A549 (cell line): ENCODE measurements around the gene SEC24A. TPM values are rescaled to one million over a fixed set of nuclear protein-coding genes. Genes with fewer than 3 reads are reported as not detected.
A peak's percentile ranks its signal among the peaks of the same experiment; 100 is the strongest.

Experiments
- ATAC-seq, 2 experiments: fragments of 200-7000 bp in 1 of 2; fragments of >200 bp in 1 of 2; cut with Nextera tagmentation in 1 of 2; cut with Tn5 transposase in 1 of 2; 3 replicates each; pipeline versions ENCODE4 v1.8.0 to v1.9.1; 2018 to 2020; ENCODE audit warnings: mild to moderate bottlenecking in 1 of 2, moderate library complexity in 1 of 2
- CTCF ChIA-PET: fragments of 300-600 bp; sonication (Branson Sonifier 250); formaldehyde crosslinking; extraction: SDS; loops from one replicate; lab custom pipeline; 2021; ENCODE audit warnings: antibody characterized with exemption, inconsistent platforms; lab: Yijun Ruan, JAX
- POLR2A ChIA-PET: fragments of 350-600 bp; formaldehyde crosslinking; extraction: SDS; loops from one replicate; lab custom pipeline; 2021; ENCODE audit warnings: antibody characterized with exemption, inconsistent platforms; lab: Yijun Ruan, JAX
- DNase-seq, 2 experiments: peaks; one replicate each; pipeline versions ENCODE4 v3.0.0 to v3.0.0-alpha.2; 2011 to 2016; ENCODE audit warnings: low read depth in 1 of 2, low spot score in 1 of 2
- FAIRE-seq: peaks from 2 replicates; lab custom pipeline; 2011; peaks lifted over from hg19 to GRCh38; lab: Jason Lieb, UNC
- H3K27ac ChIP-seq, 2 experiments: fragments of >200 bp; sonication (Bioruptor Twin); formaldehyde crosslinking; 3 replicates each; pipeline ENCODE4 v1.5.1; 2016 to 2017
- H3K4me1 ChIP-seq: fragments of >200 bp; sonication (Bioruptor Twin); formaldehyde crosslinking; 3 replicates; pipeline ENCODE4 v1.6.1; 2016
- H3K4me2 ChIP-seq: fragments of >200 bp; sonication (Bioruptor Twin); formaldehyde crosslinking; 3 replicates; pipeline ENCODE4 v1.6.1; 2016
- H3K4me3 ChIP-seq: fragments of >200 bp; sonication (Bioruptor Twin); formaldehyde crosslinking; 3 replicates; pipeline ENCODE4 v1.5.1; 2016
- H3K9me3 ChIP-seq: fragments of >200 bp; sonication (Bioruptor Twin); formaldehyde crosslinking; 3 replicates; pipeline ENCODE4 v1.6.1; 2016
- ATOH8 ChIP-seq: fragments of 250-450 bp; sonication (Bioruptor Pico); IDR thresholded peaks from 2 replicates; pipeline ENCODE4 v1.5.0; 2020; ENCODE audit warnings: low read depth, mild to moderate bottlenecking, moderate library complexity
- CBX2 ChIP-seq: fragments of 200-600 bp; sonication (generic); IDR thresholded peaks from 2 replicates; pipeline ENCODE4 v1.6.1; 2016; ENCODE audit warnings: low read depth, mild to moderate bottlenecking, borderline replicate concordance
- CEBPB ChIP-seq, 2 experiments: fragments of >200 bp in 1 of 2; sonication (Bioruptor Twin) in 1 of 2; formaldehyde crosslinking in 1 of 2; IDR thresholded peaks; 2 replicates each; pipeline ENCODE4 v1.6.1; 2012 to 2016
- EHF ChIP-seq: fragments of 250-450 bp; sonication (Bioruptor Pico); IDR thresholded peaks from 2 replicates; pipeline ENCODE4 v1.5.0; 2020; ENCODE audit warnings: mild to moderate bottlenecking
- ESRRA ChIP-seq: fragments of 150-350 bp; IDR thresholded peaks from 2 replicates; pipeline ENCODE4 v1.6.1; 2014; ENCODE audit warnings: mild to moderate bottlenecking, low read length, borderline replicate concordance
- FOSL2 ChIP-seq, 2 experiments: fragments of 450-650 bp in 1 of 2; fragments of >200 bp in 1 of 2; sonication (Bioruptor Twin) in 1 of 2; formaldehyde crosslinking; IDR thresholded peaks; 2 replicates each; pipeline versions ENCODE4 v1.5.0 to v1.6.1; 2016 to 2020; ENCODE audit warnings: mild to moderate bottlenecking in 1 of 2, moderate library complexity in 1 of 2
- GATA3 ChIP-seq: IDR thresholded peaks from 2 replicates; pipeline ENCODE4 v1.6.1; 2012; ENCODE audit warnings: borderline replicate concordance
- HMGXB4 ChIP-seq: fragments of 250-450 bp; sonication (Bioruptor Pico); IDR thresholded peaks from 2 replicates; pipeline ENCODE4 v1.5.0; 2021; ENCODE audit warnings: mild to moderate bottlenecking, moderate library complexity, borderline replicate concordance
- KDM1A ChIP-seq: fragments of 200-600 bp; sonication (generic); IDR thresholded peaks from 2 replicates; pipeline ENCODE4 v1.6.1; 2016; ENCODE audit warnings: low read depth, mild to moderate bottlenecking
- NFE2L2 ChIP-seq: fragments of 150-350 bp; conservative IDR thresholded peaks from 2 replicates; pipeline ENCODE4 v1.6.1; 2014; ENCODE audit warnings: low read length
- NPAS2 ChIP-seq: fragments of 250-450 bp; sonication (Bioruptor Pico); IDR thresholded peaks from 2 replicates; pipeline ENCODE4 v1.8.0; 2022; ENCODE audit warnings: mild to moderate bottlenecking, moderate library complexity, borderline replicate concordance
- POLR2A ChIP-seq: IDR thresholded peaks from 2 replicates; pipeline ENCODE4 v1.6.1; 2012; ENCODE audit warnings: mild to moderate bottlenecking, low read length
- RARB ChIP-seq: fragments of 250-450 bp; sonication (Bioruptor Pico); IDR thresholded peaks from 2 replicates; pipeline ENCODE4 v1.8.0; 2021; ENCODE audit warnings: mild to moderate bottlenecking, moderate library complexity
- RNF2 ChIP-seq: fragments of 200-600 bp; sonication (generic); IDR thresholded peaks from 2 replicates; pipeline ENCODE4 v1.6.1; 2016; ENCODE audit warnings: low read depth, mild to moderate bottlenecking, antibody characterized with exemption, moderate library complexity, borderline replicate concordance
- SMC3 ChIP-seq: fragments of >200 bp; sonication (Bioruptor Twin); formaldehyde crosslinking; IDR thresholded peaks from 3 replicates; pipeline ENCODE4 v1.6.1; 2018; ENCODE audit warnings: inconsistent platforms
- SREBF2 ChIP-seq: fragments of 450-650 bp; IDR thresholded peaks from 2 replicates; pipeline ENCODE4 v1.6.1; 2014; ENCODE audit warnings: mild to moderate bottlenecking, moderate library complexity
- ZNF302 ChIP-seq: fragments of 250-450 bp; sonication (Bioruptor Pico); IDR thresholded peaks from 2 replicates; pipeline ENCODE4 v1.9.0; 2021; ENCODE audit warnings: inconsistent platforms, mild to moderate bottlenecking, moderate library complexity
- ZSCAN20 ChIP-seq: fragments of 250-450 bp; sonication (Bioruptor Pico); IDR thresholded peaks from 2 replicates; pipeline ENCODE4 v1.8.0; 2022; ENCODE audit warnings: mild to moderate bottlenecking, moderate library complexity
- WGBS: methylation state at CpG from one replicate; pipeline ENCODE4 v1.1.6; 2017; ENCODE audit errors: missing lambda C conversion rate; 5-methylcytosine and 5-hydroxymethylcytosine counted together
- polyA plus RNA-seq, 4 experiments: library from polyadenylated mRNA; depleted of rRNA in 3 of 4; stranded (reverse); fragments of >200 nt; fragmentation: RNase III in 1 of 4; extraction: RNeasy Plus Mini Kit Qiagen cat#74134 plus additional on column Dnase treatment in 1 of 4; gene quantifications; 2 replicates in 3 of 4; 3 replicates in 1 of 4; pipeline ENCODE4 v1.2.3, GENCODE V29; 2011 to 2017
- TF ChIP-seq, protein P1 (sequence below): fragments of >200 bp; sonication (Bioruptor Twin); formaldehyde crosslinking; IDR thresholded peaks from 3 replicates; pipeline ENCODE4 v1.6.1; 2016
- TF ChIP-seq, protein P2 (sequence below): IDR thresholded peaks from 2 replicates; pipeline ENCODE4 v1.6.1; 2012; ENCODE audit warnings: low read depth, borderline replicate concordance
- TF ChIP-seq, protein P3 (sequence below): fragments of 150-350 bp; IDR thresholded peaks from 2 replicates; pipeline ENCODE4 v1.6.1; 2014; ENCODE audit warnings: low read depth, mild to moderate bottlenecking, low read length
- TF ChIP-seq, protein P4 (sequence below): IDR thresholded peaks from 2 replicates; pipeline ENCODE4 v1.6.1; 2012

The SEC24A gene
- polyA plus RNA-seq, 2 of the 4 experiments (the other 2 are of a cell fraction): 11.6 to 23.6 TPM

- TF ChIP-seq HMGXB4 (no peak), EHF (CRISPR knock-in tag) (no peak), CEBPB (IDR thresholded peaks at IDR 0.05) (no peak)
- TF ChIP-seq, protein P1, sequence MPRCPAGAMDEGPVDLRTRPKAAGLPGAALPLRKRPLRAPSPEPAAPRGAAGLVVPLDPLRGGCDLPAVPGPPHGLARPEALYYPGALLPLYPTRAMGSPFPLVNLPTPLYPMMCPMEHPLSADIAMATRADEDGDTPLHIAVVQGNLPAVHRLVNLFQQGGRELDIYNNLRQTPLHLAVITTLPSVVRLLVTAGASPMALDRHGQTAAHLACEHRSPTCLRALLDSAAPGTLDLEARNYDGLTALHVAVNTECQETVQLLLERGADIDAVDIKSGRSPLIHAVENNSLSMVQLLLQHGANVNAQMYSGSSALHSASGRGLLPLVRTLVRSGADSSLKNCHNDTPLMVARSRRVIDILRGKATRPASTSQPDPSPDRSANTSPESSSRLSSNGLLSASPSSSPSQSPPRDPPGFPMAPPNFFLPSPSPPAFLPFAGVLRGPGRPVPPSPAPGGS: no peak
- TF ChIP-seq, all 56 proteins: peak for 0
Observed at GRCh38 chr5:134642931-134643530, 5.6 kb upstream of the SEC24A start (continued).

GRCh38 chr5:134647750-134648424, 698 bp upstream of the SEC24A start:
- no peak for ATAC-seq
- no peak for DNase-seq
- Histone ChIP-seq H3K27ac (peak overlapping the region; percentile 94 to 95), H3K4me1 (peaks cover 18% of the 10 kb centered on the region; the same call in 2 of the 3 replicates), H3K4me3 (peak overlapping the region; percentile 87), H3K9me3 (no peaks in the 10 kb centered on the region), H3K4me2 (peak overlapping the region; percentile 98)
- no peak for FAIRE-seq
- WGBS: 24% methylated on average over 15 of the region's 15 CpGs
- TF ChIP-seq SMC3 (no peak), CEBPB (IDR thresholded peaks at IDR 0.05) (0 out of 4 replicates have a peak, but pooled peaks of 1 of the 2 experiments have one; percentile 21)
- POLR2A ChIA-PET: interaction anchor here (1.1 to 1.2 kb wide), 2 partner anchors 8 to 61 kb away, joined by 3 read pairs; no protein-coding TSS in a partner anchor
- CTCF ChIA-PET: no interaction called here

- WGBS: 4% methylated on average over 15 of the region's 18 CpGs
- CTCF ChIA-PET: no interaction called here
Observed at GRCh38 chr5:134649163-134649835, 714 bp downstream of the SEC24A start.

More at GRCh38 chr5:134649163-134649835, 714 bp downstream of the SEC24A start:
- no peak for TF ChIP-seq ATOH8 (CRISPR knock-in tag)
- TF ChIP-seq ESRRA: no peak
- TF ChIP-seq RNF2: no peak
- TF ChIP-seq, protein P2, sequence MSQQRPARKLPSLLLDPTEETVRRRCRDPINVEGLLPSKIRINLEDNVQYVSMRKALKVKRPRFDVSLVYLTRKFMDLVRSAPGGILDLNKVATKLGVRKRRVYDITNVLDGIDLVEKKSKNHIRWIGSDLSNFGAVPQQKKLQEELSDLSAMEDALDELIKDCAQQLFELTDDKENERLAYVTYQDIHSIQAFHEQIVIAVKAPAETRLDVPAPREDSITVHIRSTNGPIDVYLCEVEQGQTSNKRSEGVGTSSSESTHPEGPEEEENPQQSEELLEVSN: no peak
- no peak for TF ChIP-seq GATA3
- TF ChIP-seq, protein P3, sequence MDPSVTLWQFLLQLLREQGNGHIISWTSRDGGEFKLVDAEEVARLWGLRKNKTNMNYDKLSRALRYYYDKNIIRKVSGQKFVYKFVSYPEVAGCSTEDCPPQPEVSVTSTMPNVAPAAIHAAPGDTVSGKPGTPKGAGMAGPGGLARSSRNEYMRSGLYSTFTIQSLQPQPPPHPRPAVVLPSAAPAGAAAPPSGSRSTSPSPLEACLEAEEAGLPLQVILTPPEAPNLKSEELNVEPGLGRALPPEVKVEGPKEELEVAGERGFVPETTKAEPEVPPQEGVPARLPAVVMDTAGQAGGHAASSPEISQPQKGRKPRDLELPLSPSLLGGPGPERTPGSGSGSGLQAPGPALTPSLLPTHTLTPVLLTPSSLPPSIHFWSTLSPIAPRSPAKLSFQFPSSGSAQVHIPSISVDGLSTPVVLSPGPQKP: no peak
- TF ChIP-seq HMGXB4: no peak
- TF ChIP-seq KDM1A: no peak
- TF ChIP-seq SREBF2: no peak
- TF ChIP-seq CBX2: no peak
- TF ChIP-seq NPAS2: no peak
- TF ChIP-seq ZNF302 (CRISPR knock-in tag): no peak
- TF ChIP-seq CEBPB (IDR thresholded peaks at IDR 0.05): no peak
- no peak for TF ChIP-seq NFE2L2
- no peak for TF ChIP-seq ZSCAN20 (CRISPR knock-in tag)
- TF ChIP-seq POLR2A: no peak
- no peak for TF ChIP-seq RARB (CRISPR knock-in tag)
- TF ChIP-seq, protein P4, sequence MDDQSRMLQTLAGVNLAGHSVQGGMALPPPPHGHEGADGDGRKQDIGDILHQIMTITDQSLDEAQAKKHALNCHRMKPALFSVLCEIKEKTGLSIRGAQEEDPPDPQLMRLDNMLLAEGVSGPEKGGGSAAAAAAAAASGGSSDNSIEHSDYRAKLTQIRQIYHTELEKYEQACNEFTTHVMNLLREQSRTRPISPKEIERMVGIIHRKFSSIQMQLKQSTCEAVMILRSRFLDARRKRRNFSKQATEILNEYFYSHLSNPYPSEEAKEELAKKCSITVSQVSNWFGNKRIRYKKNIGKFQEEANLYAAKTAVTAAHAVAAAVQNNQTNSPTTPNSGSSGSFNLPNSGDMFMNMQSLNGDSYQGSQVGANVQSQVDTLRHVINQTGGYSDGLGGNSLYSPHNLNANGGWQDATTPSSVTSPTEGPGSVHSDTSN: no peak
- no peak for TF ChIP-seq FOSL2 (IDR thresholded peaks at IDR 0.05)
- no peak for TF ChIP-seq FOSL2 (CRISPR knock-in tag; IDR thresholded peaks at IDR 0.05)
- ATAC-seq (peak; percentile 60 to 72), DNase-seq (peak in 1 of 2 experiments; percentile 29), FAIRE-seq (no peak)
- H3K4me3 ChIP-seq: peak overlapping the region; percentile 87
- peak overlapping the region; percentile 94 to 95 for H3K27ac ChIP-seq
- H3K9me3 ChIP-seq: no peaks in the 10 kb centered on the region
- H3K4me2 ChIP-seq: peak overlapping the region; percentile 98
- peaks cover 18% of the 10 kb centered on the region; the same call in 2 of the 3 replicates for H3K4me1 ChIP-seq
- POLR2A ChIA-PET: interaction anchor here (1.1 kb wide), 1 partner anchor 9 kb away, joined by 3 read pairs; no protein-coding TSS in a partner anchor
